K562 (cell line): ENCODE data around the gene FREM3. TPM values are rescaled to one million over a fixed set of nuclear protein-coding genes. Genes with fewer than 3 reads are reported as not detected.

ENCODE experiments used
- ARHGAP35 ChIP-seq: fragments of 450-650 bp; IDR thresholded peaks from 2 replicates; pipeline ENCODE4 v1.6.1; 2018; ENCODE audit not compliant: partially characterized antibody
- ARID2 ChIP-seq: fragments of 450-650 bp; IDR thresholded peaks from 2 replicates; pipeline ENCODE4 v1.6.1; 2017; ENCODE audit warnings: antibody characterized with exemption, mild to moderate bottlenecking
- BACH1 ChIP-seq: fragments of 200-800 bp; sonication (Bioruptor generic); IDR thresholded peaks from 2 replicates; pipeline ENCODE4 v1.6.1; 2016; ENCODE audit warnings: missing genetic modification characterization, missing compliant biosample characterization
- POLR3A ChIP-seq: IDR thresholded peaks from 2 replicates; pipeline ENCODE4 v1.6.1; 2011; ENCODE audit warnings: borderline replicate concordance, mild to moderate bottlenecking, moderate library complexity; ENCODE audit not compliant: insufficient read length, insufficient read depth; ENCODE audit errors: extremely low read depth
- SRSF1 ChIP-seq: fragments of 200-400 bp; formaldehyde crosslinking; IDR thresholded peaks from 2 replicates; pipeline ENCODE4 v1.6.1; 2017; ENCODE audit warnings: mild to moderate bottlenecking, low read depth, low read length, moderate library complexity
- polyA plus RNA-seq, 8 experiments: library from polyadenylated mRNA; depleted of rRNA in 4 of 8; stranded (reverse) in 5 of 8; unstranded in 3 of 8; fragments of >200 nt; fragmentation: Nextera tagmentation in 2 of 8; fragmentation: Illumina TruSeq in 1 of 8; extraction: Ambion mirVana in 2 of 8; extraction: Trizol in 1 of 8; gene quantifications; 2 replicates each; pipeline versions ENCODE4 v1.2.1 to v1.2.3, GENCODE V29; 2011 to 2014; ENCODE audit warnings: inconsistent platforms in 1 of 8, missing spikeins in 1 of 8
- total RNA-seq, 7 experiments: library from RNA; depleted of rRNA in 6 of 7; stranded (reverse); fragments of >200 nt in 6 of 7; fragmentation: Illumina TruSeq in 2 of 7; extraction: Trizol in 2 of 7; gene quantifications; 2 replicates each; pipeline versions ENCODE4 v1.2.1 to v1.2.3, GENCODE V29; 2011 to 2021; ENCODE audit warnings: low replicate concordance in 1 of 7
- TF ChIP-seq, protein P1 (sequence below): IDR thresholded peaks from 3 replicates; pipeline ENCODE4 v1.6.1; 2011; ENCODE audit warnings: borderline replicate concordance, mild to moderate bottlenecking, moderate library complexity; ENCODE audit not compliant: insufficient read length; ENCODE audit errors: extremely low read depth
- TF ChIP-seq, protein P2 (sequence below): fragments of 450-650 bp; formaldehyde crosslinking; IDR thresholded peaks from 2 replicates; pipeline ENCODE4 v1.4.0; 2020; ENCODE audit warnings: mild to moderate bottlenecking, moderate library complexity
- TF ChIP-seq, protein P3 (sequence below): fragments of 200-800 bp; sonication (Bioruptor generic); IDR thresholded peaks from 2 replicates; pipeline ENCODE4 v1.6.1; 2017; ENCODE audit warnings: missing genetic modification characterization, missing compliant biosample characterization

FREM3 gene
- total and polyA plus RNA-seq, 9 of the 15 experiments (the other 6 are each of a cell fraction or from before 2014, with no cell fraction given) = not detected

DNA sequence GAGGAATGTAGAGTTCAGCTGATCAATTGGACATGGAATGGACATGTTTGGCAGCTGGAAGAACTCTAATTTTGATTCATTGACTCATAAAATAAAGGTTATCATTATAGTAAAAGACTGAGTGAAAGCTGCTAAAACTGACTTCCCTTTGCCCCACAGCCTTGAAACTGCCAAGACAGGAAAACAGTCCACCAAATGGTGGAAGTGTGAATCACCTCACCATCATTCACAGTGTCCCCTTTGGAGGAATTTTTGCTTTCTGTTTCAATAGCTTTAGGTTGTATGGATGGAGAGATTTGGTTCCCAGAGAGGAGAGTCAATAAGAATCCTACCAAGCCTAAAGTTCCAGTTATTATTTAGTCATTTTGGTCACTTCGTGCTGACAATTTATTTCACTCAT lies 20.8 kb upstream of the FREM3 start (continued):
- TF ChIP-seq, protein P1, sequence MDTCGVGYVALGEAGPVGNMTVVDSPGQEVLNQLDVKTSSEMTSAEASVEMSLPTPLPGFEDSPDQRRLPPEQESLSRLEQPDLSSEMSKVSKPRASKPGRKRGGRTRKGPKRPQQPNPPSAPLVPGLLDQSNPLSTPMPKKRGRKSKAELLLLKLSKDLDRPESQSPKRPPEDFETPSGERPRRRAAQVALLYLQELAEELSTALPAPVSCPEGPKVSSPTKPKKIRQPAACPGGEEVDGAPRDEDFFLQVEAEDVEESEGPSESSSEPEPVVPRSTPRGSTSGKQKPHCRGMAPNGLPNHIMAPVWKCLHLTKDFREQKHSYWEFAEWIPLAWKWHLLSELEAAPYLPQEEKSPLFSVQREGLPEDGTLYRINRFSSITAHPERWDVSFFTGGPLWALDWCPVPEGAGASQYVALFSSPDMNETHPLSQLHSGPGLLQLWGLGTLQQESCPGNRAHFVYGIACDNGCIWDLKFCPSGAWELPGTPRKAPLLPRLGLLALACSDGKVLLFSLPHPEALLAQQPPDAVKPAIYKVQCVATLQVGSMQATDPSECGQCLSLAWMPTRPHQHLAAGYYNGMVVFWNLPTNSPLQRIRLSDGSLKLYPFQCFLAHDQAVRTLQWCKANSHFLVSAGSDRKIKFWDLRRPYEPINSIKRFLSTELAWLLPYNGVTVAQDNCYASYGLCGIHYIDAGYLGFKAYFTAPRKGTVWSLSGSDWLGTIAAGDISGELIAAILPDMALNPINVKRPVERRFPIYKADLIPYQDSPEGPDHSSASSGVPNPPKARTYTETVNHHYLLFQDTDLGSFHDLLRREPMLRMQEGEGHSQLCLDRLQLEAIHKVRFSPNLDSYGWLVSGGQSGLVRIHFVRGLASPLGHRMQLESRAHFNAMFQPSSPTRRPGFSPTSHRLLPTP = no peak
- TF ChIP-seq BACH1 (tag) (no peak), ARID2 (no peak), POLR3A (no peak), ARHGAP35 (no peak), SRSF1 (no peak)
- TF ChIP-seq, protein P2, sequence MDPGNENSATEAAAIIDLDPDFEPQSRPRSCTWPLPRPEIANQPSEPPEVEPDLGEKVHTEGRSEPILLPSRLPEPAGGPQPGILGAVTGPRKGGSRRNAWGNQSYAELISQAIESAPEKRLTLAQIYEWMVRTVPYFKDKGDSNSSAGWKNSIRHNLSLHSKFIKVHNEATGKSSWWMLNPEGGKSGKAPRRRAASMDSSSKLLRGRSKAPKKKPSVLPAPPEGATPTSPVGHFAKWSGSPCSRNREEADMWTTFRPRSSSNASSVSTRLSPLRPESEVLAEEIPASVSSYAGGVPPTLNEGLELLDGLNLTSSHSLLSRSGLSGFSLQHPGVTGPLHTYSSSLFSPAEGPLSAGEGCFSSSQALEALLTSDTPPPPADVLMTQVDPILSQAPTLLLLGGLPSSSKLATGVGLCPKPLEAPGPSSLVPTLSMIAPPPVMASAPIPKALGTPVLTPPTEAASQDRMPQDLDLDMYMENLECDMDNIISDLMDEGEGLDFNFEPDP (CRISPR knock-in tag) = no peak
- TF ChIP-seq, protein P3, sequence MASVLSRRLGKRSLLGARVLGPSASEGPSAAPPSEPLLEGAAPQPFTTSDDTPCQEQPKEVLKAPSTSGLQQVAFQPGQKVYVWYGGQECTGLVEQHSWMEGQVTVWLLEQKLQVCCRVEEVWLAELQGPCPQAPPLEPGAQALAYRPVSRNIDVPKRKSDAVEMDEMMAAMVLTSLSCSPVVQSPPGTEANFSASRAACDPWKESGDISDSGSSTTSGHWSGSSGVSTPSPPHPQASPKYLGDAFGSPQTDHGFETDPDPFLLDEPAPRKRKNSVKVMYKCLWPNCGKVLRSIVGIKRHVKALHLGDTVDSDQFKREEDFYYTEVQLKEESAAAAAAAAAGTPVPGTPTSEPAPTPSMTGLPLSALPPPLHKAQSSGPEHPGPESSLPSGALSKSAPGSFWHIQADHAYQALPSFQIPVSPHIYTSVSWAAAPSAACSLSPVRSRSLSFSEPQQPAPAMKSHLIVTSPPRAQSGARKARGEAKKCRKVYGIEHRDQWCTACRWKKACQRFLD (CRISPR knock-in tag) = no peak
